ENCODE measurements around the gene TMEM129. TPM values are rescaled to one million over a fixed set of nuclear protein-coding genes. Genes with fewer than 3 reads are reported as not detected.

Gene TMEM129
- total and polyA plus RNA-seq, 10 of the 15 experiments (the other 5 are each of a cell fraction or from before 2014, with no cell fraction given): 0.19 to 24.9 (median 13.2) TPM

DNA sequence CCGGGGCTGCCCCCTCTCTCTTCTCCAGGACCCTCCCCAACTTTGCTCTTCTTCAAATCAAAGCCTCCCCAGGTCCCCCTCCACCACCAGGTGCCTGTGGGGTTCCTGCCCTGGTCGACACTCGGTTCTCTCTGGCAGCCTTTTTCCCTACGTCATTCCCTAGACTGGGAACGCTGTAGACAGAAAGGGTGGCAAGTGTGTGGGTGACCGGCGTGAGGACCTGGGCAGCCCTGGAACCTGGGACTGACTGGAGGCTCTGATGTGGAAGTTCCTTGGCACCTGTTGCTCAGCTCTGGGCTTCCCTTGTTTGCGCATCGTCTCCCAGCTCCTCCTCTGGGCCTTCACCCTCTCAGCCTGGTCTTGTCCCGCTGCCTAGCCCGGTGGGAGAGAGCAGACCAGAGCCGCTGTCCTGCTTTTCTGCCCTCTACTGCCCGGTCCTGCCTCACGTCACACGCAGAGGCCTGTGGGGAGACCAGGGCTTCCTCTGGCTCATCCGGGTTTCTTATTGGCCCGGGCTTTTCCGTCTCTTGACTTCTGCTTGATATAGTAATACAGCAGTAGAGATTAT is 1.5 kb upstream of the TMEM129 start:
- POLR2A ChIA-PET: interaction anchor here (0.6 to 3.8 kb wide), 6 partner anchors 8 to 442 kb away, joined by 3 to 34 read pairs (median 6); partner anchors contain the start of gene SLBP
- RAD21 ChIA-PET (ENCODE audit: unreplicated experiment): interaction anchor here (1.3 to 4.9 kb wide), 4 partner anchors 8 to 30 kb away, joined by 3 to 77 read pairs (median 5); partner anchors contain the start of gene SLBP
- Histone ChIP-seq H3K9me3 (replicated peaks; ENCODE audit: control insufficient read depth, insufficient read depth, low read length) (no peaks in the 10 kb centered on the region), H3K36me3 (ENCODE audit: control insufficient read depth in 2 of 2, insufficient read depth in 2 of 2, low read length in 1 of 2) (peaks cover 14 to 25% of the 10 kb centered on the region in 2 experiments; a peak in 3 of 4 replicates), H2AFZ (ENCODE audit: control insufficient read depth, low read depth, low read length) (peak overlapping the region; percentile 83), H3K79me2 (ENCODE audit: control insufficient read depth, insufficient read depth, low read length) (peaks cover 64% of the 10 kb centered on the region), H3K27me3 (replicated peaks in 1 of 2; ENCODE audit: control insufficient read depth in 2 of 2, insufficient read depth in 2 of 2, low read length in 1 of 2) (no peaks in the 10 kb centered on the region), H3K27ac (ENCODE audit: control insufficient read depth, insufficient read depth) (peak overlapping the region; percentile 81), H4K20me1 (ENCODE audit: control insufficient read depth, insufficient read depth) (peaks cover 4% of the 10 kb centered on the region), H3K4me1 (ENCODE audit: control insufficient read depth, insufficient read depth, low read length) (peaks cover 27% of the 10 kb centered on the region), H3K4me3 (peak overlapping the region; percentile 94), H3K4me2 (ENCODE audit: control insufficient read depth, insufficient read depth) (peak overlapping the region; percentile 99), H3K9ac (ENCODE audit: control insufficient read depth, insufficient read depth, low read length) (peak overlapping the region; percentile 91)
- intact Hi-C loops (cut with micrococcal nuclease; ENCODE audit: unreplicated experiment): no loop called here
- FAIRE-seq (no peak), ATAC-seq (no peak), DNase-seq (ENCODE audit: low read depth, low spot score) (no peak)
- 1% methylated on average over 18 of the region's 18 CpGs for WGBS (ENCODE audit: insufficient coverage, insufficient replicate concordance, low lambda C conversion rate, missing lambda C conversion rate)
- CTCF ChIA-PET: interaction anchor here (1.5 to 15.5 kb wide), 5 partner anchors 11 to 29 kb away, joined by 5 to 317 read pairs (median 8); partner anchors contain the start of gene SLBP
- in situ Hi-C loops (cut with MboI): no loop called here
- no TSS peak for BruUV-seq (replicated peaks)
- SMC1A ChIA-PET (ENCODE audit: uncharacterized antibody, unreplicated experiment): interaction anchor here (0.6 to 11.0 kb wide), 6 partner anchors 8 to 187 kb away, joined by 3 to 132 read pairs (median 3); partner anchors contain the start of gene SLBP
- TF ChIP-seq MTA3 (IDR thresholded peaks at IDR 0.05; ENCODE audit: borderline replicate concordance, low read length) (0 out of 2 replicates have a peak, but pooled peaks have one; percentile 4), RAD21 (IDR thresholded peaks at IDR 0.05; ENCODE audit: insufficient read depth, low read depth, low read length) (no peak), POLR2A (IDR thresholded peaks at IDR 0.05; ENCODE audit: low read depth, low read length) (0 out of 2 replicates have a peak, but pooled peaks have one; percentile 21), EGR1 (IDR thresholded peaks at IDR 0.05; ENCODE audit: borderline replicate concordance in 1 of 2, low read depth in 2 of 2, low read length in 2 of 2) (peak in 1 of 2 experiments; percentile 20; a peak in 1 of 3 replicates)

Measured in GM12878 (cell line).